GM12875 (cell line): ENCODE data around the gene DNAH11.
"Not testable (repeated sequence)": the region's sequence is repeated elsewhere in the genome, so short reads cannot be mapped to it uniquely, and the experiment has no call there.

Experiments used
- H3K4me3 ChIP-seq: one replicate; pipeline ENCODE4 v1.5.1; 2011; ENCODE audit warnings: low read depth, low read length, control low read depth
- CTCF ChIP-seq: IDR thresholded peaks from 2 replicates; pipeline ENCODE4 v1.5.1; 2011; ENCODE audit warnings: low read depth, mild to moderate bottlenecking, control low read depth, inconsistent platforms, low read length, moderate library complexity, borderline replicate concordance; ENCODE audit not compliant: insufficient read depth

DNAH11 gene

GRCh38 chr7:21731977-21732376 is 189.1 kb downstream of the DNAH11 start:
- no peak for TF ChIP-seq CTCF
- no peak overlapping the region for H3K4me3 ChIP-seq

GRCh38 chr7:21732956-21733355 is 190.1 kb downstream of the DNAH11 start:
- not testable (repeated sequence) for H3K4me3 ChIP-seq

GRCh38 chr7:21733837-21734236 is 191.0 kb downstream of the DNAH11 start:
- no peak for TF ChIP-seq CTCF
- H3K4me3 ChIP-seq = no peak overlapping the region

GRCh38 chr7:21743493-21743892 is 200.7 kb downstream of the DNAH11 start:
- H3K4me3 ChIP-seq = no peak overlapping the region

GRCh38 chr7:21746949-21747348 is 204.1 kb downstream of the DNAH11 start:
- no peak overlapping the region for H3K4me3 ChIP-seq
- no peak for TF ChIP-seq CTCF

More at GRCh38 chr7:21743493-21743892, 200.7 kb downstream of the DNAH11 start:
- no peak for TF ChIP-seq CTCF

GRCh38 chr7:21747806-21748205 is 205.0 kb downstream of the DNAH11 start:
- H3K4me3 ChIP-seq = no peak overlapping the region
- TF ChIP-seq CTCF = no peak

GRCh38 chr7:21749378-21749777 is 206.5 kb downstream of the DNAH11 start:
- H3K4me3 ChIP-seq = no peak overlapping the region
- TF ChIP-seq CTCF = no peak

GRCh38 chr7:21753071-21753470 is 210.2 kb downstream of the DNAH11 start:
- no peak for TF ChIP-seq CTCF
- H3K4me3 ChIP-seq = no peak overlapping the region
